ENCODE data around the gene EGLN1.

GRCh38 chr1:231423648-231424047 is 1.6 kb upstream of the EGLN1 start:
- TF ChIP-seq CTCF (IDR thresholded peaks at IDR 0.05 in 8 of 11, conservative IDR thresholded peaks at IDR 0.05 in 3 of 11) (no peak), POLR2A (IDR thresholded peaks at IDR 0.05) (no peak)

Data from spleen (tissue), 7 donors.